OCI-LY1 (cell line): ENCODE data around the gene IGFBP5.

Experiments used
- H2AFZ ChIP-seq: fragments of 200-600 bp; sonication (generic), shearing (Covaris generic); 2 replicates; pipeline ENCODE4 v1.6.0; 2014; ENCODE audit warnings: antibody characterized with exemption, mild to moderate bottlenecking, low read length
- H3F3A ChIP-seq: fragments of 200-600 bp; sonication (generic), shearing (Covaris generic); 2 replicates; pipeline ENCODE4 v1.6.0; 2014; ENCODE audit warnings: mild to moderate bottlenecking, antibody characterized with exemption, low read length, moderate library complexity; ENCODE audit not compliant: insufficient read depth
- H3K27ac ChIP-seq: fragments of 200-600 bp; sonication (generic); 2 replicates; pipeline ENCODE4 v1.5.1; 2014; ENCODE audit warnings: low read length, mixed run types, mild to moderate bottlenecking, low read depth; ENCODE audit not compliant: poor library complexity, severe bottlenecking
- H3K27me3 ChIP-seq: fragments of 200-600 bp; sonication (generic); 2 replicates; pipeline ENCODE4 v1.6.0; 2014; ENCODE audit warnings: antibody characterized with exemption, mild to moderate bottlenecking, low read length, moderate library complexity; ENCODE audit not compliant: insufficient read depth
- H3K36me3 ChIP-seq: fragments of 200-600 bp; sonication (generic); 2 replicates; pipeline ENCODE4 v1.6.1; 2014; ENCODE audit warnings: mild to moderate bottlenecking, antibody characterized with exemption, low read length, moderate library complexity, mixed read lengths; ENCODE audit not compliant: insufficient read depth
- H3K4me1 ChIP-seq: fragments of 200-600 bp; sonication (generic); 2 replicates; pipeline ENCODE4 v1.5.1; 2014; ENCODE audit warnings: mild to moderate bottlenecking, low read length, moderate library complexity; ENCODE audit not compliant: insufficient read depth, severe bottlenecking
- H3K4me2 ChIP-seq: fragments of 200-600 bp; sonication (generic), shearing (Covaris generic); 2 replicates; pipeline ENCODE4 v1.6.1; 2014; ENCODE audit warnings: low read length
- H3K4me3 ChIP-seq: fragments of 200-600 bp; sonication (generic); 2 replicates; pipeline ENCODE4 v1.5.1; 2014; ENCODE audit warnings: low read length, low read depth, mild to moderate bottlenecking, mixed read lengths; ENCODE audit not compliant: poor library complexity, severe bottlenecking
- H3K79me2 ChIP-seq: fragments of 200-600 bp; shearing (Covaris generic); 2 replicates; pipeline ENCODE4 v1.6.1; 2016; ENCODE audit warnings: mixed run types, low read length, mixed read lengths; ENCODE audit not compliant: insufficient read depth
- H3K9ac ChIP-seq: fragments of 200-600 bp; sonication (generic), shearing (Covaris generic); 2 replicates; pipeline ENCODE4 v1.6.1; 2014; ENCODE audit warnings: mild to moderate bottlenecking, low read length, mixed read lengths
- H3K9me2 ChIP-seq: fragments of 200-600 bp; sonication (generic), shearing (Covaris generic); 2 replicates; pipeline ENCODE4 v1.6.1; 2014; ENCODE audit warnings: low read depth, mild to moderate bottlenecking, low read length, mixed read lengths
- H3K9me3 ChIP-seq: fragments of 200-600 bp; shearing (Covaris generic); 2 replicates; pipeline ENCODE4 v1.6.1; 2014; ENCODE audit warnings: low read length, mixed read lengths
- H4K20me1 ChIP-seq: fragments of 200-600 bp; sonication (generic), shearing (Covaris generic); 2 replicates; pipeline ENCODE4 v1.6.0; 2016; ENCODE audit warnings: mild to moderate bottlenecking, low read length; ENCODE audit not compliant: insufficient read depth
- CTCF ChIP-seq: fragments of 200-600 bp; sonication (generic), shearing (Covaris generic); IDR thresholded peaks from 2 replicates; pipeline ENCODE4 v1.5.1; 2017; ENCODE audit warnings: mild to moderate bottlenecking, antibody characterized with exemption, low read length, moderate library complexity, mixed read lengths
- EZH2 ChIP-seq: fragments of 200-600 bp; sonication (generic), shearing (Covaris generic); IDR thresholded peaks from 2 replicates; pipeline ENCODE4 v1.8.0; 2017; ENCODE audit warnings: borderline replicate concordance, mixed run types, mild to moderate bottlenecking, antibody characterized with exemption, low read length, moderate library complexity, mixed read lengths

IGFBP5 gene

GRCh38 chr2:216685327-216685875, 9.9 kb downstream of the IGFBP5 start:
- no peaks in the 10 kb centered on the region for H4K20me1 ChIP-seq
- H3F3A ChIP-seq, result no peaks in the 10 kb centered on the region
- H3K9me2 ChIP-seq, result no peaks in the 10 kb centered on the region
- H3K36me3 ChIP-seq, result no peaks in the 10 kb centered on the region
- H3K27ac ChIP-seq, result no peak overlapping the region
- no peaks in the 10 kb centered on the region for H3K79me2 ChIP-seq
- H3K9me3 ChIP-seq, result no peaks in the 10 kb centered on the region
- no peaks in the 10 kb centered on the region for H3K27me3 ChIP-seq
- no peak overlapping the region for H3K4me3 ChIP-seq
- no peak overlapping the region for H3K4me2 ChIP-seq
- no peak overlapping the region for H2AFZ ChIP-seq
- no peaks in the 10 kb centered on the region for H3K4me1 ChIP-seq
- TF ChIP-seq CTCF (no peak), EZH2 (no peak)
- no peak overlapping the region for H3K9ac ChIP-seq

- H3K9me3 ChIP-seq, result no peaks in the 10 kb centered on the region
- H3K4me1 ChIP-seq, result no peaks in the 10 kb centered on the region
- H3K9me2 ChIP-seq, result no peaks in the 10 kb centered on the region
- H3K4me2 ChIP-seq, result no peak overlapping the region
- H3K27me3 ChIP-seq, result no peaks in the 10 kb centered on the region
- no peak overlapping the region for H3K27ac ChIP-seq
- TF ChIP-seq EZH2, result no peak
- no peak for TF ChIP-seq CTCF
- no peaks in the 10 kb centered on the region for H4K20me1 ChIP-seq
- no peak overlapping the region for H3K9ac ChIP-seq
- no peaks in the 10 kb centered on the region for H3K36me3 ChIP-seq
- no peak overlapping the region for H3K4me3 ChIP-seq
- H3F3A ChIP-seq, result no peaks in the 10 kb centered on the region
- H2AFZ ChIP-seq, result no peak overlapping the region
- H3K79me2 ChIP-seq, result no peaks in the 10 kb centered on the region
Observed at GRCh38 chr2:216683846-216684245, 11.5 kb downstream of the IGFBP5 start.

GRCh38 chr2:216681683-216682082, 13.7 kb downstream of the IGFBP5 start:
- H2AFZ ChIP-seq, result no peak overlapping the region
- no peak overlapping the region for H3K27ac ChIP-seq
- no peak overlapping the region for H3K4me3 ChIP-seq
- no peak for TF ChIP-seq EZH2
- TF ChIP-seq CTCF, result no peak
- no peaks in the 10 kb centered on the region for H4K20me1 ChIP-seq
- H3K36me3 ChIP-seq, result no peaks in the 10 kb centered on the region
- H3K4me1 ChIP-seq, result no peaks in the 10 kb centered on the region
- H3K9ac ChIP-seq, result no peak overlapping the region
- no peaks in the 10 kb centered on the region for H3F3A ChIP-seq
- no peak overlapping the region for H3K4me2 ChIP-seq
- no peaks in the 10 kb centered on the region for H3K27me3 ChIP-seq
- H3K79me2 ChIP-seq, result no peaks in the 10 kb centered on the region
- H3K9me2 ChIP-seq, result no peaks in the 10 kb centered on the region
- H3K9me3 ChIP-seq, result no peaks in the 10 kb centered on the region
